COLO668 (cell line): ENCODE results near the gene ACTG2.
"Not testable (repeated sequence)": the region's sequence is repeated elsewhere in the genome, so short reads cannot be mapped to it uniquely, and the experiment has no call there.

Experiments
- DNase-seq: peaks from one replicate; lab custom pipeline; 2025; ENCODE audit not compliant: unreplicated experiment; lab: John Stamatoyannopoulos, UW

Gene ACTG2

GRCh38 chr2:73891276-73891901 is 1.4 kb upstream of the ACTG2 start:
- DNase-seq, result no peak

GRCh38 chr2:73893764-73894474 is 1.1 kb downstream of the ACTG2 start:
- DNase-seq, result no peak

- no peak for DNase-seq
These were observed 1.7 kb downstream of the ACTG2 start for GRCh38 chr2:73894475-73894850.

GRCh38 chr2:73894877-73895276 is 2.1 kb downstream of the ACTG2 start:
- no peak for DNase-seq

GRCh38 chr2:73895473-73895872 is 2.7 kb downstream of the ACTG2 start:
- no peak for DNase-seq

- no peak for DNase-seq
These were observed 3.8 kb downstream of the ACTG2 start for GRCh38 chr2:73896362-73897239.

GRCh38 chr2:73897240-73897583 is 4.4 kb downstream of the ACTG2 start:
- no peak for DNase-seq

GRCh38 chr2:73897934-73898333 is 5.1 kb downstream of the ACTG2 start:
- no peak for DNase-seq

- DNase-seq, result no peak
These were observed 7.1 kb downstream of the ACTG2 start for GRCh38 chr2:73899801-73900336.

GRCh38 chr2:73901143-73901542 is 8.3 kb downstream of the ACTG2 start:
- DNase-seq, result no peak

GRCh38 chr2:73902284-73902683 is 9.5 kb downstream of the ACTG2 start:
- no peak for DNase-seq

GRCh38 chr2:73903313-73903712 is 10.5 kb downstream of the ACTG2 start:
- DNase-seq, result no peak

GRCh38 chr2:73903949-73904613 is 11.3 kb downstream of the ACTG2 start:
- not testable (repeated sequence) for DNase-seq

- no peak for DNase-seq
These were observed 12.1 kb downstream of the ACTG2 start for GRCh38 chr2:73904952-73905351.

GRCh38 chr2:73906847-73907505 is 14.2 kb downstream of the ACTG2 start:
- DNase-seq, result no peak

- DNase-seq, result peak; percentile 71
These were observed 15.1 kb downstream of the ACTG2 start for GRCh38 chr2:73907840-73908452.

GRCh38 chr2:73908689-73909652 is 16.2 kb downstream of the ACTG2 start:
- no peak for DNase-seq

GRCh38 chr2:73910873-73911547 is 18.2 kb downstream of the ACTG2 start:
- DNase-seq, result no peak
